Dermis blood vessel endothelial cell (primary cell): ENCODE measurements around the gene GPR141. TPM values are rescaled to one million over a fixed set of nuclear protein-coding genes. Genes with fewer than 3 reads are reported as not detected.
A peak's percentile ranks its signal among the peaks of the same experiment; 100 is the strongest.
"Not testable (repeated sequence)": the region's sequence is repeated elsewhere in the genome, so short reads cannot be mapped to it uniquely, and the experiment has no call there.

ENCODE experiments used
- DNase-seq: peaks from one replicate; pipeline ENCODE4 v3.0.0; 2010
- total RNA-seq: library from RNA; depleted of rRNA; stranded (reverse); fragments of >200 nt; gene quantifications from 2 replicates; pipeline ENCODE4 v1.2.3, GENCODE V29; 2014

GPR141 gene
- total RNA-seq, 1 donor from 2014 or later: not detected

DNA sequence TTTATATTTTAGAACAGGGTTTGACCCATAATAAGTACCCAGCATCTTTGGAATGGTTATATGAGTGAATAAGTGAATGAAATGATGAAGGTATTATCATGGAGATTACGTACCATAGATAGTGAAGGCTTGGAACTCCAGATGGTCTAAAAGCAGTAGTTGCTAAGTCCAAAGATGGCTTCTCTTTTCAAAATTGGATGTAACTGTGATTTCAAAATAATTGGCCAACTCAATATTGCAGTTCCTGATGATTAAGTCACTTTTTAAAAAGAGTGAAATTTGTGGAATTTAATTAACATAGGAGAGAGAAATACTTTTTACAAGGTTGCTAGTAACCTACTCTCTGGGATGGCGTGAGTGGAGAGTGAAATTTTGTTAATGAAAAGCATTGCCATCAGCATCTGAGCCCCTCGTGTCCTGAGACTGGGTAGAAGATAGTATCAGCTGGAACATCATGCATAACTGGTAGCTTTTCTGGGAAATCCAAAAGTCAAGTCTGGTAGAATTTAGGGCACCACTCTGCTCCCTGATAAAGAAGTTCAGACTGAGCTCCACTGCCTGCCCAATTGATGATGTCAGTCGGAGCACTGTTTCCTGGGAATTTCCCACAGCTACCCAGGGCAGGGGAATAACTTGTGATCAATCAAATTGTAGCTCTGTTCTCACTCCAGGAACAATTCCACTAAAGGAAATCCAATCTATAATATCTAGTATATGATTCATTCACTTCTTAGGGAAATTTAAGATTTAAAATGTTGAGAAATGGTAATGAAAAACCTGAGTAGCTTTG lies 3.2 kb downstream of the GPR141 start:
- no peak for DNase-seq

DNA sequence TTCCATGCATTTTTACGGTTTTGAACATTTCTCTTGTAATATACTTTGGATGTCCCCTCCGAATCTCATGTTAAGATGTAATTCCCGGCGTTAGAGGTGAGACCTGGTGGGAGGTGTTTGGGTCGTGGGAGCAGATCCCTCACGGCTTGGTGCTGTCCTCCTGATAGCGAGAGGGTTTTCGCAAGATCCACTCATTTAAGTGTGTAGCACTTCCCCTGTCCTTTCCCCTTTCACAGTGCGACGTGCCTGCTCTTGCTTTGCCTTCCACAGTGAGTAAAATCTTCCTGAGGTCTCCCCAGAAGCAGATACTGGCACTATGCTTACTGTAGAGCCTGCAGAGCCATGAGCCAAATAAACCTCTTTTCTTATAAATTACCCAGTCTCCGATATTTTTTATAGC lies 6.6 kb downstream of the GPR141 start:
- no peak for DNase-seq

DNA sequence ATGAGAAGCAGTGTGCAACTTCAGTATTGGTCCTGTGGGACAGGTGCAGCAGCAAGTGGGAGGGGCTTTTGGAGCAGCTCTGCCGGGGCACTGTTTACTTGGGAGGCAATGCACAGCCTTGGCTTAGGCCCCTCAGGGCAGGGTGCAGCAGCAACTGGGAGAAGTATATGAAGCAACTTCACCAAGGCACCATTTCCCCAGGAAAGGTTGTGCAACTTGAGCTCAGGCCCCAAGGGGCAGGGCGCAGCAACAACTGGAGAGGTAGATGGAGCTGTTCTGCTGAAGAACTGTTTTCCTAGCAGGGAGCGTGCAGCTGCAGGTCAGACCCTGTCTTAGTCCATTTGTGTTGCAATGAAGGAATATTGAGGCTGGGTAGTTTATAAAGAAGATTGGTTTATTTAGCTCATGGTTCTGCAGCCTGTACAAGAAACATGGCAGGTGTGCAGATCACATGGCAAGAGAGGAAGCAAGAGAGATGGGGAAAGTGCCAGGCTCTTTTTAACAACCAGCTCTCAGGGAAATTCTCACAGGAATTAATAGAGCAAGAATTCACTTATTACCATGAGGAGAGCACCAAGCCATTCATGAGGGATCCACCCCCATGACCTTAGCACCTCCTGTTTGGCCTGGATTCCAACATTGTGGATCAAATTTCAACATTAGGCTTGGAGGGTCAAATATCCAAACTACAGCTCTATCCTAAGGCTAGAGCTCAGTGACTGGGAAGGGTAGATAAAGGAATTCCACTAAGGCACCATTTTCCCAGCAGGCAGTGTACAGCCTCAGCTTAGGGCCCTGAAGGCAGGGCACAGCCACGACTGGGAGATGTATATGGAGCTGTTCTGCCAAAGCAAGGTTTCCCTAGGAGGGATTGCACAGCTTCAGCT lies 10.9 kb downstream of the GPR141 start:
- DNase-seq: no peak

DNA sequence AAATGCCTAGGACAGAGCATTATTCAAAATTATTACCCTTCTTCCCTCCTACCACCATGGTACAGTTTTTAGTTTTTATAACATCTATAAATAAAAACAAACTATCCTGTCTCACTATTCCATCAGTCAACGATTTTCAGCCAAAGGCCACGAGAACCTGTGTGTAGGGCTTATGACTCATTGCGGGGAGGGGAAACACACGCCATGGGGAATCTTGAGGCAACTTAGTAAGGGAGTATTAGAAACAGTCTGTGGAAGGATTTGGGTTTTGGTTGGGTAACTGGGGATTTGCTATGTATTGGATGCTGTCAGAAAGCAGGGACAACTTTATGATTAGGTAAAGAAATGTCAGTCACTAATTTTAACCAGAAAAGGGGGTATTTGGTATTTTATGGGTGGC lies 14.7 kb downstream of the GPR141 start:
- no peak for DNase-seq

DNA sequence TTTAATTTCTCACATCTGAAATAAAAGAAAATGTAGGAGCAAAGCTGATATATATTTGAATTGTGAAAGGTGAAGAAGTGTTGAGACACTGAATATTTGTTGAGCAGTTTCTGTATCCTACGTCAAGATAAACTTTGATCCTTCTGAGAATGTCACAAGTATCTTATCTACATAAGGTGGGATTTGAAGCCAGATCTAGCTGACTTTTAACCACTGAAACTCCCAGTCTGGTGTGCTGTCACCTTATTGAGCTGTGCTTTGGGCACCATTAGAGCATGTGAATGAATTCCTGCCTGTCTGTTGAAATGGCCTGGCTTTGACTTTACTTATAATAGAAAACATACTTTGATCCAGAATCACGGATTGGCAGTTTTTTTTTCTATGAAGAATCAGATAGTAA lies 15.2 kb downstream of the GPR141 start:
- no peak for DNase-seq

DNA sequence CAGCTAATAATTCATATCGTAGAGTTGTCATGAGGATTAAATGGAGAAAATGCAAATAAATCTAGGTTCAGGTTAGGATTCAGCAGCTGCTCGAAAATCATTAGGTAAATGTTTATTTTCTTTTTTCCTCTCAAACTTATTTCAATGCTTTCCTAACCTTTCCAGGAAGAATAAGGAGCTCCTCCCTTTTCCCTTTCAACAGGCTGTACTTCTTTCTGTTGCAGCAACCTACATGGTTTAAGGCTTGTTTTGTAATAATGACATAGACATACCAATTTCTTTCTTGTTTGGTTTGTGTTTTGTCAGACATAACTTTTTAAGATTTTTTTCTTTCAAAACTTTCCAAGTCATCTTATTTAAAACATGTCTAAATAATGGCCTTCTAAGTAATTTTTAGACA lies 18.2 kb downstream of the GPR141 start:
- no peak for DNase-seq

DNA sequence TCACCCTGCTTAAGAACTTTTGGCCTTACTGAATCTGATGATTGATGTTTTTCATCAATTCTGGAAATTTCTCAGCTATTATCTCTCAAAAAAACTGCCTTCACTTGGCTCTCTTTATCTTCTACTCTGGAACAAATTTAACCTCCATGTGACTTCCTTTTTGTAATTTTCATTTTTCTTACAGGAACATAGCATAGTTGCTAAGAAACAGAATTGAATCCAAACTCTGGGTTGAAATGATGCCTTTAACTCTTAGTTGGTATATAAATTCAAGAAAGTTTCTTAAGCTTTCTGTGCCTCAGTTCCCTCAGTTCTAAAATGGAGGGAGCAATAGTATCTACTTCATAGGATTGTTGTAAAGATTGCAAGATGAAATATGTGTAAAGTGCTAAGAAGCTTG lies 19.8 kb downstream of the GPR141 start:
- no peak for DNase-seq

DNA sequence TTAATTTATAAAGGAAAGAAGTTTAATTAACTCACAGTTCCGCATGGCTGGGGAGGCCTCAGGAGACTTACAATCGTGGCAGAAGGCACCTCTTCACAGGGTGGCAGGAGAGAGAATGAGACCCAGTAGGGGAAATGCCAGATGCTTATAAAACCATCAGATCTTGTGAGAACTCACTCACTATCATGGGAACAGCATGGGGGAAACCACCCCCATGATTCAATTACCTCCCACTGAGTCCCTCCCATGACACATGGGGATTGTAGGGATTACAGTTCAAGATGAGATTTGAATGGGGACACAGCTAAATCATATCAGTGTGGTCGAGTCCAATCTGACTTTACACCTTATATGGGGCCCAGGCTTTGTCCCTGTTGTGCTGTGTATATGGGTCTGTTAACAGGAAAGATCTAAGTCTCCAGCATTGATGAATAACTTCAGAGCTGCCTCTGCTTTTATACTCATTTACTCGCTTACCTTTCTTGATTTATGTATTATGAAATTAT lies 20.8 kb downstream of the GPR141 start:
- not testable (repeated sequence) for DNase-seq

DNA sequence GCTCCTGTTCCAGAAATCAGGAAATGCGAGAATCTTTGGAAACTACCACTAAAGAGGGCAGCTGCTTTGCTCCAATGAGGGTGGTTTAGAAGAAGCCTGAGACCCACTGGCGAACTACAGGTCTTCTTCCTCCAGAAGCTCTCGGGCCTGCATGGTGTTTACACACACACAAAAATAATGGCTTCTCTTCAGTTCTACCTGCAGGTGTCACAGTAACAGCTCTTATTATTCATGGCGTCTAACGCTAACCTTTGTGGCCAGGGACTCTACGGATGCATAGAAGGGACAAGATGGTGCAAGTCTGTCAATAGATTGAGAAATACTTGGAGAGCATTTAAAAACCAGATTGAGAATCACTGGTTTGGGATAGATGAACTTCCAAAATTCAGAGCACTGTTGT lies 22.4 kb downstream of the GPR141 start:
- no peak for DNase-seq

DNA sequence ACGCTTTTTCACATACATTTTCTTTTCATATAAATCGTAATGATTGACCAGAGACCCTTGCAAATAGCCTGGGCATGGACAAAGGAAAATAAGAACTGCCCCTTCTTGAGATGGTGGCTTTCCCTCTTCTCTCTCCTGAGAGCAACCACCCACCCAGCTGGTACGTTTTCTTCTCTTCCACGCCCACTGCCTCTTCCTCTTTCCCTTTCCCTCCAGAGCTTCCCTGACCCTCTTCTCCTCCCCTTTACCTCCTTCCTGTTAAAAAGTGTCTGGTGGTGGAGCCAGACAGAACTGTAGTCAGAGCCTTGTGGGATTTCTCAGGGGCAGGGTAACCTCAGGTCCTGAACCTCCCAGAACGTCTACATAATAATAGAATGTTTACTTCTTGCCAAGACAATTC lies 23.2 kb downstream of the GPR141 start:
- no peak for DNase-seq

DNA sequence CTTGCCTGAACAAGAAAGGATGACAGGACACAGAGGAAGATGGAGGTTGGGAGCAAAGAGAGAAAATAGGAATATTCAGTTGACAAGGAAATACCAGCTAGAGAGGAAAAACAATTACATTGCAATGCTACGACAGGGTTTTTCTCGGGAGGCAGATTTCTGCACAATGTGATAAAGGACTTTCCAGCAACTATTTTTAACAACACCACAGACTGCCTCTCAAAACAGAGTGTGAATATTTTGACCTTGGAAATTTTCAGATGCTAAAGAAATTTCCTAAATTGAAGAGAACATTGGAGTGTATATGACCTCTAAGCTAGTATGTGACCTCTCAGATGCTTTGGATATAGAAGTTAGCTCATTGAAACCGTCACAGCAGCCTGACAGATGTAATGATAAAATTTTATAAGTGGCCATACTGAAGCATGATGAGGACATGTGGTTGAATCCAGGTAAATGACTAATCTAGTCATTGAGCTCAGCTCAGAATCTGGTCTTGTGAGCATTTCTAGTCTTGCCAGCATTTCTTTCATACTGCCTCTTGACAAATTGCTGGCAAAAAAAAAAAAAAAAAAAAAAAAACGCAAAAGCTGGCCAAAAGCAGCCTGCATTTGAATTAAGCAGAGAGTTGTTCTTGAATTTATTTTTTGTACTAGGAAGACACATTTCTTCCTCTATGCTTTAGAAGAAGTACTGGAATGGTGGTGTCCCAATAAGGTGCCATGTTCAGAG lies 24.4 kb downstream of the GPR141 start:
- DNase-seq: no peak

DNA sequence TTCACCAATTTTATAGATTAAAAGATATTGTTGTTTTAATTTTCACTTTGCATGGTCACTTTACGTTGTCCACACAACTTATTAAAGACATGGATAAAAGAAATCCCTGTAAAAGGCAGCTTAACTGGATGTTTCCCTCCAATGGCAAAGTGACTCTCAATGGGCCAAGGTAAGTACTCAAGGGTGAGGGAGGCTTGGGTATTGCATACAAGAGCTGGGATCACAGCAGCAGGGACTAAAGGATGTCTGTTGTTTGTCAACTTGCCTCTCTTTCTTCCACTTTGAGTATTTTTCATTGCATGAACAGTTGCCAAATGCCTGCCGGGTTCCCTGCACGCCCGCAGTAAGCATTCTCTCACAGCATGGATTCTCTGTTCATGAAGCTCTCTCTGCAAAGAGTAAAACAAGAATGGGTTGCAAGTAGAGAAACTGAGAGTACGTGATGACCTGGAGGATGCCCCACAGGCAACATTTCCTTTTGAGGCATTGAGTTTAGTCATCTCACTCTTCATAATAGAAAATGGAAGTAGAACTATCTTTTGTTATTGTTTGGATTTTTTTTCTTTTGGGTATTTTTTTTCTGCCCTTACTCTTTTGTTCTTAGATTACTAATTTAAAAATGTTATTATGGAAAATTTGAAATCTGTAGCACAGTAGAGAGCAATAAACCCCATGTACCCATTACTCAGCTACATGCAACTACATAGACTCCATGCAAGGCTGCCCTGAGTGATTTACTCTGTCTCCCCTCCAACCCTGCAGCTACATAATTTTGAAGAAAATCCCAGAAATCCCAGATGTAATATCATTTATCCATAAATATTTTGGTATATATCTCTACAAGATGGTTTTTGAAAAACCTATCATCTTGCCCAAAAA lies 26.3 kb downstream of the GPR141 start:
- no peak for DNase-seq

DNA sequence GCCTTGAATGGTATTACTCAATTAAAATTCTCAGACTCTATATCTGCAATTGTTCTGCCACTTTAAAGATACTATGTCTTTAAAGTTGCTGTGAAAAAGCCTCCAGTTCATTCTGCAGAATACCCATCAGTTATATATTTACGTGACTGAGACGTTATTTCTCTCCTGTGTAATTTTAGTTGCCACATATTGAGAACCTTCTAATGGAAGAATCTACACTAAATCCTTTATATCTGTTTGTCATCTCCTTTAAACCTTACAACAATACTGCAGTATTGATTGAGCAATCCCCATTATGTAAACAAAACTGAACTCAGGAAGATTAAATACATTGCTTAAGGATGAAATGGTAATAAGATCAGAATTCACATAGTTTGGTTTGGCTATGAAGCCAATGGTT lies 30.0 kb downstream of the GPR141 start:
- no peak for DNase-seq

DNA sequence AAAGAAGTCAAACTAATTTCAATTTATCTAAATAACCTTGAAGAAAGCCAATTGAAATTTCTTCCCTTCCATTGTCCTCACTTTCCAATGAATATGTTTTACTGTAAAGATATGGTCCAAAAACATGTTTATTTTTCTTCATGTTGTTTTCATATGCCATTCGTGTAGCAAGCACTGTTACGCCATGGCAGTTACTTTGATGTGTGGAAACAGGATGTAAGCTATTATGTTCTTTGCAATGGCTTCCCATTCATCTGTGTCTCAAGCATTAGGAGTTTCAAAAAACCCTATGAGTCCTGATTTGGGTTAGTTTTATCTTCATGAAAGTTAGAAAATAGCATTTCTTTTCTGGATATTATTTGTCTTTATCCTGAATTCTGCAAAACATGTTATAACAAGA lies 31.0 kb downstream of the GPR141 start:
- no peak for DNase-seq

DNA sequence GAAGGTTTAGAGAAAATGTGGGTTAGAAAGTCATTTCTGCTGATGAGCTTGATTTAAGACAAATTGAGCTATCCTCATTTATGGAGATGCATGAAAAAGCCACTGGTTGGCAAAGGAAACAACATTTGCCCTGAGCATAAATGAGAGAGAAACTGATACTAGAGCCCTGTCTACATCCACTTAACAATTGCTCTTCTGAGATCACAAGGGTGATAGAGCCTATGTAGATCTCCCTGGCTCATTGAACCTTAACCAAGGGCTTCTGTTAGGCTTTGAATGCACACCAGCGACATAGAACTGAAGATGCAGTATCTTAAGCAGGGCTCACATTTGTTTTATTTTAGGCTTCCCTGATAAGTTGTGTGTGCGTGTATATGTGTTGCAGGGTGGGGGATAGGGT lies 35.0 kb downstream of the GPR141 start:
- DNase-seq: no peak

DNA sequence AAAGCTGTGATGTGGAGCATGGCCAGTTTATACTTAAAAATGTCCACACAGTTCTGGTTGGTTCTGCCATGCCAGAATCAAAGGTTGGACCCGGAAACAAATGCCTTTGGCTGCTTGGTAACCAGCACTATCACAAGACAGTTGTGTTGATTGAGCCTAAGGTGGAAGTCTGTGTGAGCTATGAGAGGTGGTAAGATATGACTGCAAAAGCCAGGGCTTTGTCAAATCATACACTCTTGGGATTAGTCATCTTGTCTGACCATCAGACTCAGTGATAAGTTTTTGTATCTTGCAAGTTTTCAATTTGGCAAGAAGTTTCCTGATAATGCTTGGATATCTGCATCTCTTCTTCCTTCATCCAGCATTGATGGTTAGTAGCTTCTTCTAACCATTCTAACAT lies 35.5 kb downstream of the GPR141 start:
- no peak for DNase-seq

DNA sequence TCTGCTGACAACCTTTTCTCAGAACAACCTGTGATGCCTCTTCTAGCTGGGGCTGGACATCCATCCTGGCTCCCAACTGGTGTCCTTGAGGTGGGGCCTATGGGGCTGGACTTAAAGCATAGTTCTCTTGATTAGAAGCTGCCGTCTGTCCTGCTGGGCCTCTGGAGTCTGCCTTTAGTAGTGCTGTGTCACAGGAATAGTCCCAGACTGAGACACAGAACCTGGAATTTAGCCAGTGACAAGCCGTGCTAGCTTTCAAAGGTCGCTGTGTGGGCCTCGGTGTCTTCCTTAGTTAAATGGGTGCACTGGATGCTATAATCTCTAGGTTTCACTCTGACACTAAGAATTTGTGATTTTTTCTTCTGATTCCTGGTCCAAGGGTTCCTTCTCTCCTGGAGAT lies 41.2 kb downstream of the GPR141 start:
- DNase-seq: no peak

DNA sequence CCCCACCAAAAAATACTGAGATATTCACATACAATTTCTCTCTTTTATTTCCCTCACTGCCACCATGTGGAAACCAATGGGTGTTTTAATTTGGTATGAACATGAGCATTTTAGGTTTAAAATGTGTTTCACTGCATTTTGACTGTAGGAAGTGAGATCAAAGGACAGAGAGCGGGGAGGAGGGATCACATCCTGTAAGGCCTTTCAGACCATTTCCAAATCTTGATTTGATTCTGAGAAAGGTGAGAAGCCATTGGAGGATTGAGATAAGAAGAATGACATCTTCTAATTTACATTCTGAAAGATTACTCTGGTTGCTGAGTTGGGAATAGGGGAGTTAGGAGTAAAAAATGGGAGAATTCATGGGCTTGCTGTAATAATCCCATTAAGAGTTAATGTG lies 42.5 kb downstream of the GPR141 start:
- no peak for DNase-seq

DNA sequence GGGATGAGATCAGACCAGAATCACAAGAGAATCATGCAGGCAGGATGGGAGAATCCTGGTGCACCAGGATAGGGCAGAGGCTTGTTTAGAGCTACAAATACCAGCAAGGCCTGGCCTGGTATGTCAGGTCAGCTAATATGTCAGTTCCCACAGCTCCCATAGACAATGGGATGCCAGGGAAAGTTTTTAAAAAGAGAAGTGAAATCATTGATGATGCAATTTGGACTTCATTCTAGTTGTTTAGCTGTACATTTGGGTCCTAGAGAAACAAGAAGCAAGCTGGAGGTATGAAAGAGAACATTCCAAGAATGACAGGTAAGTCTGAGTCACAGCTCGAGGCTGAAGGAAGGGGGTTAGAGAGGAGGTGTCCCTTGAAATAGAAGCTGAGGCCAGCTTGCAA lies 45.2 kb downstream of the GPR141 start:
- DNase-seq: no peak

DNA sequence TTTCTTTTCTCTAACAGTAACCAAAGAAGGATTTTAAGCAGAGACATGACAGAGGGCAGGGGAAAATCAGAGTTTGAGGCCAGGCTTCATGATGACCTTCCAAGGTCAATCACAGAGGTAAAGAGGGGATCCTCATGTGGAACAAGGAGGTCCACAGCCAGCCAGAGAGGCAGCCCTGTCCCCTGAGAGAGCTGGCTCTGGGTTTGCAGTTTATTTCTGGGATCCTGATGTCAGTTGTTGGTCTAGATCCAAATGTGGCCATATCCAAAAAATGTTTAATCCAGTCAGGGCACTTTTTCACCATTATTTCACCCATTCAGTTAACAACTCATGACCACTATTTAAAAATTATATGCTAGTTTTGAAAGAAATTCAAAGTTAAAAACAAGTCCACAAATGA lies 45.6 kb downstream of the GPR141 start:
- DNase-seq: no peak

DNA sequence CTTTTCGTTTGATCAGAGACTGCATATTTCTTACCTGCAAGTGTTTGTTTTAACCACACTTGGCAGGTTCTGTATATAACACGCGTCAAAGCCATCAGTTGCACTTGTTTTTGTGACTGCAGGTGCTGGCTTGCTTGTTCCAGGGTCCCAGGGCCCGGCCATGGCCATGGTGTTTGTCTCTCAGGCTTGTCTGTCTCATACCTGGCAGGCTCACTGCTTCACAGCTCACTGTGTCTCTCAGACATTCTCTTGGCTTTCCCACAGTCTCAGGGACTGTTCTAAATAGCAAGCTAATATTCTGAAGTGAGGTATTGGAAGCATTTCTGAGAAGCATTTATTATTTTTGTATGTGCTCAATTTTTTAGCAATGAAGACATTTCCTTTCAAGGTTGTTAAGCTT lies 46.9 kb downstream of the GPR141 start:
- DNase-seq: no peak

DNA sequence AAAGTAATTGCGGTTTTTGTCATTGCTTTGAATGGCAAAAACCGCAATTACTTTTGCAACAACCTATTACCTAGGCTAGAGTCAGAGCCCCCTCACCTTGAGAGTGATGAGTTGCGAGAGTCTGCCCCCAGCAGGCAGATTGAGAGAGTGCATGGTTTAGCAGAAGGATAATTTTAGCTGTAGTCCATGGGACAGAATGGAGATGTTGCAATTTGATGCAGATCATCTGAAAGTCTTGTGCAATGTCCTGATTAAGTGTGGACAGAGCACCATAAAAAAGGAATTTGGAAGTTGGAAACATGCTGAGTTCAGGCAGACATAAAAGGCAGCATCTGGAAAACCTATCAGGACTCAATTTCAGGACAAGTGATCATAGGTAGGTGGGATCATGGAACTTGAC lies 48.7 kb downstream of the GPR141 start:
- DNase-seq: peak; percentile 6
